Fibroblast of lung (primary cell): ENCODE data around the gene TIPIN.

Experiments used
- EZH2 ChIP-seq: IDR thresholded peaks from 2 replicates; pipeline ENCODE4 v1.5.1; 2012; ENCODE audit warnings: low read length, control low read depth, mild to moderate bottlenecking; ENCODE audit errors: missing control alignments
- TF ChIP-seq, protein P1 (sequence below), 2 donors: IDR thresholded peaks in 1 of 2; conservative IDR thresholded peaks in 1 of 2; 1 replicate in 1 of 2; 2 replicates in 1 of 2; pipeline ENCODE4 v1.5.1; 2011 to 2012; ENCODE audit warnings: low read length in 2 of 2, control low read depth in 1 of 2, inconsistent platforms in 1 of 2, low read depth in 1 of 2, mild to moderate bottlenecking in 1 of 2

GRCh38 chr15:66390678-66391077, 34.2 kb upstream of the TIPIN start:
- TF ChIP-seq, protein P1, sequence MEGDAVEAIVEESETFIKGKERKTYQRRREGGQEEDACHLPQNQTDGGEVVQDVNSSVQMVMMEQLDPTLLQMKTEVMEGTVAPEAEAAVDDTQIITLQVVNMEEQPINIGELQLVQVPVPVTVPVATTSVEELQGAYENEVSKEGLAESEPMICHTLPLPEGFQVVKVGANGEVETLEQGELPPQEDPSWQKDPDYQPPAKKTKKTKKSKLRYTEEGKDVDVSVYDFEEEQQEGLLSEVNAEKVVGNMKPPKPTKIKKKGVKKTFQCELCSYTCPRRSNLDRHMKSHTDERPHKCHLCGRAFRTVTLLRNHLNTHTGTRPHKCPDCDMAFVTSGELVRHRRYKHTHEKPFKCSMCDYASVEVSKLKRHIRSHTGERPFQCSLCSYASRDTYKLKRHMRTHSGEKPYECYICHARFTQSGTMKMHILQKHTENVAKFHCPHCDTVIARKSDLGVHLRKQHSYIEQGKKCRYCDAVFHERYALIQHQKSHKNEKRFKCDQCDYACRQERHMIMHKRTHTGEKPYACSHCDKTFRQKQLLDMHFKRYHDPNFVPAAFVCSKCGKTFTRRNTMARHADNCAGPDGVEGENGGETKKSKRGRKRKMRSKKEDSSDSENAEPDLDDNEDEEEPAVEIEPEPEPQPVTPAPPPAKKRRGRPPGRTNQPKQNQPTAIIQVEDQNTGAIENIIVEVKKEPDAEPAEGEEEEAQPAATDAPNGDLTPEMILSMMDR (conservative IDR thresholded peaks at IDR 0.05 in 1 of 2, IDR thresholded peaks at IDR 0.05 in 1 of 2; ENCODE audit: low read depth in 1 of 2, low read length in 2 of 2): no peak
- TF ChIP-seq EZH2: no peak
